Ovary (tissue), 9 donors: Measurements from ENCODE around the gene CNTFR. TPM values are rescaled to one million over a fixed set of nuclear protein-coding genes. Genes with fewer than 3 reads are reported as not detected.
A peak's percentile ranks its signal among the peaks of the same experiment; 100 is the strongest.

Experiments
- DNase-seq, 5 donors: peaks; one replicate each; pipeline ENCODE4 v3.0.0-alpha.2; 2019 to 2020
- H3K27ac ChIP-seq, 2 donors: fragments of 200-600 bp; one replicate each; pipeline versions ENCODE4 v1.5.1 to v1.8.0; 2019 to 2022
- H3K27me3 ChIP-seq: fragments of 200-600 bp; one replicate; pipeline ENCODE4 v1.8.0; 2022
- H3K36me3 ChIP-seq: fragments of 200-600 bp; sonication (generic); one replicate; pipeline ENCODE4 v1.5.1; 2019
- H3K4me1 ChIP-seq: one replicate; pipeline ENCODE4 v1.8.1; 2013; ENCODE audit warnings: mild to moderate bottlenecking, moderate library complexity; ENCODE audit not compliant: insufficient read depth
- H3K4me3 ChIP-seq: fragments of 200-600 bp; sonication (generic); one replicate; pipeline ENCODE4 v1.5.1; 2017
- H3K9me3 ChIP-seq, 2 donors: fragments of 200-600 bp in 1 of 2; sonication (generic) in 1 of 2; one replicate each; pipeline versions ENCODE4 v1.5.1 to v1.8.1; 2013 to 2019; ENCODE audit warnings: mild to moderate bottlenecking in 1 of 2, moderate library complexity in 1 of 2
- EP300 ChIP-seq: sonication (generic); formaldehyde crosslinking; IDR thresholded peaks from one replicate; pipeline ENCODE4 v1.6.1; 2017; ENCODE audit warnings: antibody characterized with exemption
- POLR2A ChIP-seq: fragments of 450-650 bp; IDR thresholded peaks from one replicate; pipeline ENCODE4 v1.6.1; 2017; ENCODE audit warnings: antibody characterized with exemption, mild to moderate bottlenecking, moderate library complexity
- WGBS, 3 donors: extraction: QIAGEN DNeasy Blood & Tissue Kit in 1 of 3; methylation state at CpG; one replicate each; pipeline versions ENCODE4 v1.1.5 to v1.1.7; 2013 to 2017; 5-methylcytosine and 5-hydroxymethylcytosine counted together
- intact Hi-C, 4 donors: fragments of 100-400 bp; cut with DNase I; formaldehyde crosslinking; loops; one replicate each; pipeline versions ENCODE4 v1.11.0 to v1.15.1; 2022 to 2023
- polyA plus RNA-seq, 2 donors: library from polyadenylated mRNA; stranded (reverse); fragments of 200-250 nt in 1 of 2; fragments of 350-450 nt in 1 of 2; fragmentation: Illumina TruSeq in 1 of 2; extraction: RNeasy Lipid Tissue Mini Kit (QIAGEN cat#74804) in 1 of 2; gene quantifications; one replicate each; pipeline ENCODE4 v1.2.3, GENCODE V29; 2013 to 2014
- total RNA-seq, 7 donors: library from RNA; depleted of rRNA in 2 of 7; stranded (reverse); fragments of >200 nt in 2 of 7; fragmentation: NEBNext Ultra II Directional in 3 of 7; extraction: Animal tissue kit (Norgen Biotek cat#: 25700) in 3 of 7; gene quantifications; one replicate each; pipeline versions ENCODE4 v1.1.0 to v1.2.4, GENCODE V29; 2016 to 2023
- TF ChIP-seq, protein P1 (sequence below), 3 donors: fragments of 450-650 bp in 2 of 3; fragments of 200-600 bp in 1 of 3; IDR thresholded peaks; one replicate each; pipeline versions ENCODE4 v1.5.1 to v1.8.0; 2016 to 2022; ENCODE audit warnings: antibody characterized with exemption in 3 of 3, mild to moderate bottlenecking in 1 of 3
- donor health status: DM: no; HTN: no; CAD: no; lungs with moderate emphysema.
- donor health status: DM: no; HTN: no; CAD: no.
- donor health status: Bipolar disorder and iron deficiency.
- donor health status: DM: yes; HTN: yes; CAD: no.
- donor health status: DM: no; HTN: no; CAD: no.
- donor health status: DM: yes; HTN: yes; CAD: no.

The CNTFR gene
- total and polyA plus RNA-seq, 9 donors = 1.2 to 4.7 (median 2.6) TPM

DNA sequence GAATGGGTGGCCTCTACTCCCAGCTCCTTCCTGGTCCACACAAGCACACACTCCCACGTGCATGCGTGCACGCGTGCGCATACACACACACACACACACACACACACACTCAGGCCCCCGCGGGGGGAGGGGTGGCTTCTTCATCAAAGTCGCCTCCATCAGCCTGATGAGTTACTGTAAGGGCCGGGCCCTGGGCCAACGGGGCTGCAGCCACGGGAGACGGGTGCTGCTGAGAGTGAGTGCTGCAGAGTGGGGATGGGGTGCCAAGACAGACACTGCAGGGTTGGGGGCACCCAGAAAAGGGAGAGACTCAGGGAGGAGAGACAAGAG is 18.1 kb downstream of the CNTFR start:
- Histone ChIP-seq H3K9me3 (no peaks in the 10 kb centered on the region), H3K27ac (no peak overlapping the region), H3K4me3 (no peak overlapping the region), H3K36me3 (no peaks in the 10 kb centered on the region), H3K4me1 (no peaks in the 10 kb centered on the region), H3K27me3 (no peaks in the 10 kb centered on the region)
- WGBS, 3 donors = 32 to 39% (median 38%) methylated on average over 12 of the region's 12 CpGs
- TF ChIP-seq, protein P1, sequence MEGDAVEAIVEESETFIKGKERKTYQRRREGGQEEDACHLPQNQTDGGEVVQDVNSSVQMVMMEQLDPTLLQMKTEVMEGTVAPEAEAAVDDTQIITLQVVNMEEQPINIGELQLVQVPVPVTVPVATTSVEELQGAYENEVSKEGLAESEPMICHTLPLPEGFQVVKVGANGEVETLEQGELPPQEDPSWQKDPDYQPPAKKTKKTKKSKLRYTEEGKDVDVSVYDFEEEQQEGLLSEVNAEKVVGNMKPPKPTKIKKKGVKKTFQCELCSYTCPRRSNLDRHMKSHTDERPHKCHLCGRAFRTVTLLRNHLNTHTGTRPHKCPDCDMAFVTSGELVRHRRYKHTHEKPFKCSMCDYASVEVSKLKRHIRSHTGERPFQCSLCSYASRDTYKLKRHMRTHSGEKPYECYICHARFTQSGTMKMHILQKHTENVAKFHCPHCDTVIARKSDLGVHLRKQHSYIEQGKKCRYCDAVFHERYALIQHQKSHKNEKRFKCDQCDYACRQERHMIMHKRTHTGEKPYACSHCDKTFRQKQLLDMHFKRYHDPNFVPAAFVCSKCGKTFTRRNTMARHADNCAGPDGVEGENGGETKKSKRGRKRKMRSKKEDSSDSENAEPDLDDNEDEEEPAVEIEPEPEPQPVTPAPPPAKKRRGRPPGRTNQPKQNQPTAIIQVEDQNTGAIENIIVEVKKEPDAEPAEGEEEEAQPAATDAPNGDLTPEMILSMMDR (IDR thresholded peaks at IDR 0.05) = no peak
- no peak for TF ChIP-seq EP300
- TF ChIP-seq POLR2A = no peak
- intact Hi-C loops = no loop called here
- peak in 1 of 5 donors; percentile 47 for DNase-seq

DNA sequence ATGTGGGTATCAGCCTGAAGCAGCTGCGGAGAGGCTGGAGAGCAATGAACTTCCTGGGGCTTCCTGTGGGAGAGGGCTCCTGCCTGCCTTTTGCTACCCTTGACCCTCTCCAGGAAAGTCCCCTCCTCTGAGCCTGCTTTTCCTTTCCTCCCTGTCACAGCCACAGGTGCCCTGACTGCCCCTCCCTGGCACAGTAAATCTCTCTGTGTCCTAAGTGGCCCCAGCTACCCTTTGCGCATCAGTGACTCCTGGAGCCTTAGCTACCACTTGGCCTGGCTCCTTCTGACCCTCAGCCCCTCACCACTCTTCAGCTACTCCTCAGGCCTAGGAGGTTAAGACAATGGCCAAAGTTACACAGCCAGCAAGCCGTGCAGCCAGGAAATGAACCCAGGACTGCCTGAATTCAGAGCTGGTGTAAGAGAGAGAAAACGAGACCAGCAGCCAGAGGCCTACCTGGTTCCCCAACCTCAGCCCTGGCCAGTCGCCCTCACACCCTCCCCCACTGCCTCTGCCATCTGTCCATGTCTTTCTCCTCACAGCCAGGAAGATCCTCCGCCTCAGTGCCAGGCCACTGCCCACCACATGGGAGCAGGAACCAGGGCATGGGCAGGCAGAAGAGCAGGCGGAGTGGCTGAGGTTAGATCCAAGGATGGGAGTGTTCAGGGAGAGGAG is 18.6 kb downstream of the CNTFR start:
- H3K9me3 ChIP-seq = no peaks in the 10 kb centered on the region
- TF ChIP-seq, protein P1 (IDR thresholded peaks at IDR 0.05) = no peak
- TF ChIP-seq EP300 (no peak), POLR2A (no peak)
- no peaks in the 10 kb centered on the region for H3K4me1 ChIP-seq
- no peak overlapping the region for H3K4me3 ChIP-seq
- no peak for DNase-seq
- H3K27me3 ChIP-seq = no peaks in the 10 kb centered on the region
- H3K27ac ChIP-seq = no peak overlapping the region
- WGBS, 3 donors = 75 to 83% (median 79%) methylated on average over 7 of the region's 7 CpGs
- no peaks in the 10 kb centered on the region for H3K36me3 ChIP-seq
- intact Hi-C loops = no loop called here

DNA sequence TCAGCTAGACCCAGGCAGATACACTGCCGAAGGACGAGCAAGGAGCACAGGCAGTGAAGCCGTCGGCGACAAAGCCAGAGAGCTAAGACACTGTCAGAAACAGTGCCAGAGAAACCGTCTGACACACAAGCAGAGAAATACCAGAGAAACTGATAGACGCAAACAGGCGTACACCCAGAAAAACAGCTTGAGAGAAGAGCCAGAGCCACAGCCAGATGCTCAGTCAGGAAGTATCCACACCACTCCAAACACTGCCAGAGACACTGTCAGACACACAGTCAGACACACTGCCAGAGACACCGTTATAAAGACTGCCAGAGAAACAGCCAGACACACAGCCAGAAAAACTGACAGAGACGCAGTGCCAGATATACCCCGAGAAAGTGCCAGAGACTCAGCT is 19.1 kb downstream of the CNTFR start:
- 44 to 49% (median 48%) methylated on average over 11 of the region's 11 CpGs for WGBS, 3 donors
- H3K27ac ChIP-seq = no peak overlapping the region

DNA sequence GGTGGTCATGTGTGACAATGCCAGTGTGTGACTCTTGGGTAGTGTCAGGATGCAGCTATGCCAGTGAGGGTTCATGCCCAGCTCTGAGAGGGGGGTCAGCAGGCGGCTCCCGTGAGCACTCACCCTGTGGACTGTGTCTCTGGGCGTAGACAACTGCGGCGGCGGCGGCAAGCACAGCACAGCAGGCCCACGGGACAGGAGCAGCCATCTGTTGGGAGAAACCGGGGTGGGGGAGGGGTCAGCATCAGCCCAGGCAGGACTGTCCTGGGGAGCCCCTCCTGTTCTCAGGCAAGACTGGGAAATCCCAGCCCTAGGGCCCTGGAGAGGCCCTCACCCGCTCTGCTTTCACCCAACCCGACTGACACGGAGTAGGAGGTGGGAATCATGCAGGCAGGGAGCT is 20.8 kb downstream of the CNTFR start:
- no peaks in the 10 kb centered on the region for H3K36me3 ChIP-seq
- no peaks in the 10 kb centered on the region for H3K27me3 ChIP-seq
- H3K4me3 ChIP-seq = no peak overlapping the region
- H3K27ac ChIP-seq = no peak overlapping the region
- WGBS, 3 donors = 80 to 89% (median 86%) methylated on average over 10 to 12 of the region's 12 CpGs
- TF ChIP-seq, protein P1 (IDR thresholded peaks at IDR 0.05) = no peak
- TF ChIP-seq POLR2A (no peak), EP300 (no peak)
- intact Hi-C loops = no loop called here
- no peak for DNase-seq
- H3K4me1 ChIP-seq = no peaks in the 10 kb centered on the region
- H3K9me3 ChIP-seq = no peaks in the 10 kb centered on the region

More for the DNA sequence above, 19.1 kb downstream of the CNTFR start:
- no peak for DNase-seq
- no peak for TF ChIP-seq EP300
- TF ChIP-seq, protein P1 (IDR thresholded peaks at IDR 0.05) = no peak
- no peak for TF ChIP-seq POLR2A
- no peaks in the 10 kb centered on the region for H3K9me3 ChIP-seq
- intact Hi-C loops = no loop called here
- no peaks in the 10 kb centered on the region for H3K4me1 ChIP-seq
- no peaks in the 10 kb centered on the region for H3K36me3 ChIP-seq
- no peaks in the 10 kb centered on the region for H3K27me3 ChIP-seq
- no peak overlapping the region for H3K4me3 ChIP-seq
